Astrocyte of the spinal cord (primary cell): ENCODE data around the gene ASNS.
"Not testable (repeated sequence)": the region's sequence is repeated elsewhere in the genome, so short reads cannot be mapped to it uniquely, and the experiment has no call there.

Experiments used
- DNase-seq: peaks from one replicate; pipeline ENCODE4 v3.0.0; 2011; ENCODE audit warnings: low read depth, low spot score
- H3K4me3 ChIP-seq: 2 replicates; pipeline ENCODE4 v1.5.1; 2011; ENCODE audit warnings: low read depth, mild to moderate bottlenecking, low read length, moderate library complexity
- in situ Hi-C: cut with HindIII; loops from 2 replicates; pipeline ENCODE4 v1.10.0; 2017; ENCODE audit warnings: low sequenced_read_pairs
- TF ChIP-seq, protein P1 (sequence below): IDR thresholded peaks from 2 replicates; pipeline ENCODE4 v1.5.1; 2012; ENCODE audit warnings: low read depth, mild to moderate bottlenecking, low read length, inconsistent platforms

The ASNS gene

GRCh38 chr7:97868788-97869187 is 3.4 kb downstream of the ASNS start:
- DNase-seq = no peak
- TF ChIP-seq, protein P1, sequence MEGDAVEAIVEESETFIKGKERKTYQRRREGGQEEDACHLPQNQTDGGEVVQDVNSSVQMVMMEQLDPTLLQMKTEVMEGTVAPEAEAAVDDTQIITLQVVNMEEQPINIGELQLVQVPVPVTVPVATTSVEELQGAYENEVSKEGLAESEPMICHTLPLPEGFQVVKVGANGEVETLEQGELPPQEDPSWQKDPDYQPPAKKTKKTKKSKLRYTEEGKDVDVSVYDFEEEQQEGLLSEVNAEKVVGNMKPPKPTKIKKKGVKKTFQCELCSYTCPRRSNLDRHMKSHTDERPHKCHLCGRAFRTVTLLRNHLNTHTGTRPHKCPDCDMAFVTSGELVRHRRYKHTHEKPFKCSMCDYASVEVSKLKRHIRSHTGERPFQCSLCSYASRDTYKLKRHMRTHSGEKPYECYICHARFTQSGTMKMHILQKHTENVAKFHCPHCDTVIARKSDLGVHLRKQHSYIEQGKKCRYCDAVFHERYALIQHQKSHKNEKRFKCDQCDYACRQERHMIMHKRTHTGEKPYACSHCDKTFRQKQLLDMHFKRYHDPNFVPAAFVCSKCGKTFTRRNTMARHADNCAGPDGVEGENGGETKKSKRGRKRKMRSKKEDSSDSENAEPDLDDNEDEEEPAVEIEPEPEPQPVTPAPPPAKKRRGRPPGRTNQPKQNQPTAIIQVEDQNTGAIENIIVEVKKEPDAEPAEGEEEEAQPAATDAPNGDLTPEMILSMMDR = no peak
- in situ Hi-C loops = no loop called here
- H3K4me3 ChIP-seq = no peak overlapping the region

- no peak for DNase-seq
- no peak overlapping the region for H3K4me3 ChIP-seq
- in situ Hi-C loops = no loop called here
- TF ChIP-seq, protein P1 = no peak
Measured at GRCh38 chr7:97868314-97868713, 3.9 kb downstream of the ASNS start.

DNA sequence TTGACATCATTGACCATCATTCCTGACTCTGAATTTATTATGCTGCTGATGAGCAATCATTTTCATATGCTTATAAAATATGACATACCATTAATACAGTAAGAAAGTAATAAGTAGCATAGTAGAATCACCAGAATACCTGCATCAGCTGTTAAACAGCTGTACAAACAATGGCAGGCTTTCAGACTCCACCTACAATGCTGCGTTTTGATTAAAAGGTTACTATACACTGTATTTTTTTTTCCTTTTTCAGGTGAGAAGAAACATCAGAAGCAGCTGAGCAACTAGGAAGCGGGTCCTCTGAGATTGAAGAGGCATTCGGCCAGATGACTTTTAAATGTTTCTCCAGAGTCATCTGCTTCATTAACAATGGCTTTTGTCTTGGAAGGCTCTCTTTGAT is 7.1 kb downstream of the ASNS start:
- TF ChIP-seq, protein P1 = no peak
- DNase-seq = no peak
- no peak overlapping the region for H3K4me3 ChIP-seq
- in situ Hi-C loops = no loop called here

DNA sequence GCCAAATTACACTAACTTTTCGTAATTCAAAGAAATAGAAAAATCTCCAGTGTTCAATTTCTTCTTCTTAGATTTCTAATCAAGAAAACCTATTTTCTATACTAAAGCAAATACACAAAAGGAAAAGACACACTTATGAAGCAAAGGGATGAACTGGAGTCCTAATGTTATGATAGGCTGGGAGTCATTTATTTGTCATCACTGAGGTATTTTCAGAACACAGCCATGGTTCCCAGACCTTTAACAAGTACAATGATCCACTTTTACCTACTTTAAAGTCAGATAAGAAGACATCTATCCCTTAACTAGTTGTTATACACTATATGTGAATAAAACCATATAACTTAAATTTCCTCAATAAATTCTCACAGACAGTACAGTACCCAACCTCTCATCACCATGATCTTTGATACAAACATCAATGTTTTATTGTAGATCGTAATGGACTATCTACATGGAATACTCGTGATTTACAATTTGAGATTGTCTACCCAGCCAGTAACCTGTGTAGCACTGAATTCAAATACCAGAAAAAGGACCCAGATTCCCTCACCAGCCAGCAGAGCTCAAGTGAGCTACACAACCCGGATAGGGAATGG is 12.5 kb downstream of the ASNS start:
- no peak for DNase-seq
- in situ Hi-C loops = no loop called here
- H3K4me3 ChIP-seq = no peak overlapping the region
- TF ChIP-seq, protein P1 = no peak

- TF ChIP-seq, protein P1 = no peak
- H3K4me3 ChIP-seq = no peak overlapping the region
- DNase-seq = no peak
- in situ Hi-C loops = no loop called here
Measured at GRCh38 chr7:97858221-97858620, 14.0 kb downstream of the ASNS start.

- TF ChIP-seq, protein P1 = no peak
- no peak overlapping the region for H3K4me3 ChIP-seq
- in situ Hi-C loops = no loop called here
- no peak for DNase-seq
Measured at GRCh38 chr7:97857544-97857943, 14.7 kb downstream of the ASNS start.

GRCh38 chr7:97851683-97852082 is 20.5 kb downstream of the ASNS start:
- TF ChIP-seq, protein P1 = no peak
- in situ Hi-C loops = no loop called here
- no peak overlapping the region for H3K4me3 ChIP-seq
- no peak for DNase-seq

GRCh38 chr7:97850262-97851031 is 21.8 kb downstream of the ASNS start:
- H3K4me3 ChIP-seq, DNase-seq, in situ Hi-C loops: not testable (repeated sequence)
